ENCODE measurements around the gene P3H4.

The P3H4 gene

GRCh38 chr17:41812381-41813151, 817 bp upstream of the P3H4 start, which contains the start of gene FKBP10:
Gene FKBP10 (plus strand): TSS chr17:41813004. CDS start chr17:41813035, 31 bp downstream.
- Histone ChIP-seq H3K79me2 (no peaks in the 10 kb centered on the region), H3K4me1 (peaks cover 12% of the 10 kb centered on the region), H3K27me3 (ENCODE audit: control insufficient read depth, insufficient read depth, low read length) (no peaks in the 10 kb centered on the region), H2AFZ (peak within 1 kb of the TSS; percentile 99), H3K36me3 (ENCODE audit: control insufficient read depth, insufficient read depth, low read length) (no peaks in the 10 kb centered on the region), H3K27ac (peak within 1 kb of the TSS; percentile 70), H3K9me3 (ENCODE audit: control insufficient read depth, low read length) (no peaks in the 10 kb centered on the region), H3K9ac (peak within 1 kb of the TSS; percentile 37), H3K4me2 (ENCODE audit: low read length) (peak within 1 kb of the TSS; percentile 80), H3K4me3 (ENCODE audit: low read depth, low read length) (peak within 1 kb of the TSS; percentile 74)
- no peak for TF ChIP-seq CTCF (IDR thresholded peaks at IDR 0.05)

GRCh38 chr17:41810659-41811548, 845 bp downstream of the P3H4 start:
- Histone ChIP-seq H3K27me3 (ENCODE audit: control insufficient read depth, insufficient read depth, low read length) (no peaks in the 10 kb centered on the region), H3K79me2 (no peaks in the 10 kb centered on the region), H3K4me3 (ENCODE audit: low read depth, low read length) (peak overlapping the region; percentile 74), H3K9ac (no peak overlapping the region), H3K27ac (peak overlapping the region; percentile 70), H3K4me2 (ENCODE audit: low read length) (peak overlapping the region; percentile 80), H2AFZ (peak overlapping the region; percentile 99), H3K9me3 (ENCODE audit: control insufficient read depth, low read length) (no peaks in the 10 kb centered on the region), H3K36me3 (ENCODE audit: control insufficient read depth, insufficient read depth, low read length) (no peaks in the 10 kb centered on the region), H3K4me1 (peaks cover 12% of the 10 kb centered on the region)
- TF ChIP-seq CTCF (IDR thresholded peaks at IDR 0.05) = no peak

GRCh38 chr17:41806685-41807445, 4.9 kb downstream of the P3H4 start:
- H2AFZ ChIP-seq = no peak overlapping the region
- no peaks in the 10 kb centered on the region for H3K27me3 ChIP-seq (ENCODE audit: control insufficient read depth, insufficient read depth, low read length)
- peaks cover 4% of the 10 kb centered on the region for H3K4me1 ChIP-seq
- H3K4me2 ChIP-seq (ENCODE audit: low read length) = no peak overlapping the region
- H3K27ac ChIP-seq = no peak overlapping the region
- no peaks in the 10 kb centered on the region for H3K79me2 ChIP-seq
- no peaks in the 10 kb centered on the region for H3K36me3 ChIP-seq (ENCODE audit: control insufficient read depth, insufficient read depth, low read length)
- H3K4me3 ChIP-seq (ENCODE audit: low read depth, low read length) = no peak overlapping the region
- H3K9me3 ChIP-seq (ENCODE audit: control insufficient read depth, low read length) = no peaks in the 10 kb centered on the region
- no peak overlapping the region for H3K9ac ChIP-seq
- TF ChIP-seq CTCF (IDR thresholded peaks at IDR 0.05) = no peak

- H3K9ac ChIP-seq = no peak overlapping the region
- no peak overlapping the region for H3K4me2 ChIP-seq (ENCODE audit: low read length)
- H3K9me3 ChIP-seq (ENCODE audit: control insufficient read depth, low read length) = no peaks in the 10 kb centered on the region
- no peaks in the 10 kb centered on the region for H3K36me3 ChIP-seq (ENCODE audit: control insufficient read depth, insufficient read depth, low read length)
- H3K27ac ChIP-seq = no peak overlapping the region
- H3K4me3 ChIP-seq (ENCODE audit: low read depth, low read length) = no peak overlapping the region
- H3K79me2 ChIP-seq = no peaks in the 10 kb centered on the region
- no peak for TF ChIP-seq CTCF (IDR thresholded peaks at IDR 0.05)
- H3K4me1 ChIP-seq = peaks cover 9% of the 10 kb centered on the region
- H2AFZ ChIP-seq = no peak overlapping the region
- H3K27me3 ChIP-seq (ENCODE audit: control insufficient read depth, insufficient read depth, low read length) = no peaks in the 10 kb centered on the region
These were observed 8.4 kb downstream of the P3H4 start for GRCh38 chr17:41803049-41804020.
